Adrenal gland (tissue), 12 donors: ENCODE data around the gene MPI. TPM values are rescaled to one million over a fixed set of nuclear protein-coding genes. Genes with fewer than 3 reads are reported as not detected.

Source experiments
- DNase-seq, 7 donors: peaks; one replicate each; pipeline ENCODE4 v3.0.0-alpha.2; 2019 to 2020
- H3K27ac ChIP-seq, 5 donors: fragments of 200-600 bp; sonication (generic) in 4 of 5; 1 replicate in 3 of 5; 2 replicates in 2 of 5; pipeline versions ENCODE4 v1.5.1 to v1.8.0; 2016 to 2020; ENCODE audit warnings: mild to moderate bottlenecking in 1 of 5
- H3K27me3 ChIP-seq: fragments of 200-600 bp; 2 replicates; pipeline ENCODE4 v1.8.0; 2021
- H3K36me3 ChIP-seq, 2 donors: fragments of 200-600 bp; replicated peaks in 1 of 2; 1 replicate in 1 of 2; 2 replicates in 1 of 2; pipeline versions ENCODE4 v1.5.1 to v1.8.0; 2018 to 2022
- H3K4me1 ChIP-seq, 2 donors: fragments of 200-600 bp; replicated peaks in 1 of 2; 1 replicate in 1 of 2; 2 replicates in 1 of 2; pipeline versions ENCODE4 v1.5.1 to v1.8.0; 2018 to 2021
- H3K4me3 ChIP-seq, 4 donors: fragments of 200-600 bp; sonication (generic) in 3 of 4; one replicate each; pipeline ENCODE4 v1.5.1; 2016 to 2018
- H3K9me3 ChIP-seq, 3 donors: fragments of 200-600 bp; sonication (generic) in 1 of 3; replicated peaks in 1 of 3; 1 replicate in 2 of 3; 2 replicates in 1 of 3; pipeline versions ENCODE4 v1.5.1 to v1.8.0; 2016 to 2021
- CTCF ChIP-seq, 6 experiments: fragments of 450-650 bp in 4 of 6; fragments of 200-600 bp in 2 of 6; sonication (generic) in 1 of 6; IDR thresholded peaks; 1 replicate in 5 of 6; 2 replicates in 1 of 6; pipeline versions ENCODE4 v1.5.1 to v1.8.0; 2016 to 2021; ENCODE audit warnings: antibody characterized with exemption in 6 of 6, mild to moderate bottlenecking in 2 of 6, moderate library complexity in 1 of 6
- POLR2A ChIP-seq, 2 donors: fragments of 450-650 bp; IDR thresholded peaks; one replicate each; pipeline ENCODE4 v1.6.1; 2017; ENCODE audit warnings: antibody characterized with exemption in 2 of 2, mild to moderate bottlenecking in 2 of 2, moderate library complexity in 1 of 2
- WGBS, 4 donors: extraction: QIAGEN DNeasy Blood & Tissue Kit in 2 of 4; methylation state at CpG; one replicate each; pipeline versions ENCODE4 v1.1.5 to v1.1.7; 2013 to 2017; 5-methylcytosine and 5-hydroxymethylcytosine counted together
- intact Hi-C, 2 donors: fragments of 100-400 bp; cut with DNase I; formaldehyde crosslinking; loops; one replicate each; pipeline versions ENCODE4 v1.14.1 to v1.15.0; 2022 to 2023
- polyA plus RNA-seq, 3 donors: library from polyadenylated mRNA; stranded (reverse); fragments of 200-250 nt in 2 of 3; fragments of 350-450 nt in 1 of 3; fragmentation: Illumina TruSeq in 1 of 3; extraction: RNeasy Lipid Tissue Mini Kit (QIAGEN cat#74804) in 1 of 3; gene quantifications; one replicate each; pipeline ENCODE4 v1.2.3, GENCODE V29; 2013 to 2014
- total RNA-seq, 9 donors: library from RNA; depleted of rRNA in 4 of 9; stranded (reverse); fragments of >200 nt in 4 of 9; fragments of 120-200 nt in 1 of 9; fragmentation: NEBNext Ultra II Directional in 1 of 9; extraction: Animal tissue kit (Norgen Biotek cat#: 25700) in 1 of 9; gene quantifications; one replicate each; pipeline versions ENCODE4 v1.1.0 to v1.2.4, GENCODE V29; 2013 to 2023
- donor health status: healthy with polysubstance abuse.
- donor health status: Bipolar disorder and iron deficiency.
- donor health status: DM: yes; HTN: yes; CAD: no.
- donor health status: DM: no; HTN: no; CAD: no.
- donor health status: DM: no; HTN: no; CAD: no.
- donor health status: DM: yes; HTN: yes; CAD: no.

Gene MPI
- total and polyA plus RNA-seq, 12 donors, result 26.2 to 218 (median 105) TPM

GRCh38 chr15:74856537-74856936, 33.3 kb upstream of the MPI start:
- Histone ChIP-seq H3K9me3 (no peaks in the 10 kb centered on the region), H3K4me3 (no peak overlapping the region), H3K27me3 (no peaks in the 10 kb centered on the region), H3K27ac (peak overlapping the region in 1 of 5 donors; percentile 0), H3K36me3 (peaks cover 0 to 30% of the 10 kb centered on the region in 2 donors), H3K4me1 (peaks cover 10 to 26% of the 10 kb centered on the region in 2 donors)
- no peak for DNase-seq
- 88 to 100% (median 96%) methylated on average over 1 of the region's 1 CpG for WGBS, 4 donors
- TF ChIP-seq CTCF (IDR thresholded peaks at IDR 0.05) (no peak), POLR2A (IDR thresholded peaks at IDR 0.05) (no peak)
- intact Hi-C loops, result no loop called here

- peak in 1 of 7 donors; percentile 24 for DNase-seq
- WGBS, 4 donors, result 17 to 49% (median 37%) methylated on average over 2 to 5 of the region's 5 CpGs
- peak overlapping the region in 2 of 5 donors; percentile 0 to 34 for H3K27ac ChIP-seq
- H3K4me3 ChIP-seq, result no peak overlapping the region
- TF ChIP-seq CTCF (IDR thresholded peaks at IDR 0.05) (no peak), POLR2A (IDR thresholded peaks at IDR 0.05) (no peak)
- no peaks in the 10 kb centered on the region for H3K9me3 ChIP-seq
- H3K36me3 ChIP-seq, result peaks cover 0 to 23% of the 10 kb centered on the region in 2 donors
- intact Hi-C loops, result no loop called here
- peaks cover 10 to 26% of the 10 kb centered on the region in 2 donors for H3K4me1 ChIP-seq
- no peaks in the 10 kb centered on the region for H3K27me3 ChIP-seq
These were observed 32.7 kb upstream of the MPI start for GRCh38 chr15:74857082-74857655.

GRCh38 chr15:74857671-74858368, 32.0 kb upstream of the MPI start:
- intact Hi-C loops, result no loop called here
- WGBS, 4 donors, result 70 to 82% (median 75%) methylated on average over 9 of the region's 9 CpGs
- H3K9me3 ChIP-seq, result no peaks in the 10 kb centered on the region

More at GRCh38 chr15:74857671-74858368, 32.0 kb upstream of the MPI start:
- Histone ChIP-seq H3K36me3 (peaks cover 0 to 17% of the 10 kb centered on the region in 2 donors), H3K4me3 (no peak overlapping the region), H3K27me3 (no peaks in the 10 kb centered on the region), H3K4me1 (peaks cover 10 to 26% of the 10 kb centered on the region in 2 donors), H3K27ac (peak overlapping the region in 1 of 5 donors; percentile 7)
- no peak for DNase-seq
- TF ChIP-seq CTCF (IDR thresholded peaks at IDR 0.05) (no peak), POLR2A (IDR thresholded peaks at IDR 0.05) (no peak)
